ENCODE measurements around the gene USP37. TPM values are rescaled to one million over a fixed set of nuclear protein-coding genes. Genes with fewer than 3 reads are reported as not detected.

Gene USP37
- total RNA-seq, 2 experiments from 2014 or later = 30.2 to 32.7 TPM

DNA sequence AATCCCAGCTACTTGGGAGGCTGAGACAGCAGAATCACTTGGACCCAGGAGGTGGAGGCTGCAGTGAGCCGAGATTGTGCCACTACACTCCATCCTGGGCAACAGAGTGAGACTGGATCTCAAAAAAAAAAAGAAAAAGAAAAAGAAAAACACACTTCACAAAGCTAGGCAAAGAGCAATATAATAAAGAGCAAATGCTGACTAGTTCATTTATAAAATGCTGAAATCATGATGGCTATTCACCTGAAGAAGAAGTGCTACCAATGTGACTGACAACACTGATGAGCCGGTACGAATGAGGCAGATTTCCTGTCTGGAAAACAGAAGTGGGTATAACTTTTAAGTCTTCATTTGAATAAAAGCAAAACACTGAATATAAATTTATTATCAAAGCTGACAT lies 111.3 kb downstream of the USP37 start:
- DNase-seq = no peak
- Mint-ChIP-seq H3K4me3 (no peak overlapping the region), H3K27ac (no peak overlapping the region), H3K36me3 (ENCODE audit: low read depth) (peaks cover 66% of the 10 kb centered on the region), H3K27me3 (no peaks in the 10 kb centered on the region), H3K4me1 (no peaks in the 10 kb centered on the region), H3K9me3 (peaks cover 9% of the 10 kb centered on the region)
- ChIA-PET POLR2A (interaction anchor here (0.8 kb wide), 1 partner anchor 50 kb away, joined by 3 read pairs; no protein-coding TSS in a partner anchor), CTCF (no interaction called here)

DNA sequence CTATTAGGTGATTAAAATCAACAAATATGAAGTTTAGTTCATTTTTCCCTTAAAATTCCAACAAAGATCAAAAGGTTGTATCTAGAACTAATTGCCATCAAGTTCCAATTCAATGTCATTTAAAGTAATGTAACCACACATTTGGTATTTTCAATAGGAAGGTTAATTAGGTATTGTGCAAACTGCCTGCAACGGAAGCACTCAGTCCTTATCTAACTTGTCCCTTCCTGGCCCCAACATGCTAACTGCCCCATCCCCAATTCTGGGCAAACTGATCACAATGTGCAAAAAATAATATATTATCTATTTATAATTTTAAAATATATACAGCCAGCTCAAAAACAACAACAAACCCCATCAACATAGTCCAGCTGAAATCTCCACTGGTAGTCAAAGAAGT lies 116.1 kb downstream of the USP37 start:
- CTCF ChIA-PET = interaction anchor here (2.2 to 3.4 kb wide), 2 partner anchors 10 to 13 kb away, joined by 5 to 11 read pairs; no protein-coding TSS in a partner anchor
- H3K27ac Mint-ChIP-seq = no peak overlapping the region
- H3K4me1 Mint-ChIP-seq = peaks cover 9% of the 10 kb centered on the region

DNA sequence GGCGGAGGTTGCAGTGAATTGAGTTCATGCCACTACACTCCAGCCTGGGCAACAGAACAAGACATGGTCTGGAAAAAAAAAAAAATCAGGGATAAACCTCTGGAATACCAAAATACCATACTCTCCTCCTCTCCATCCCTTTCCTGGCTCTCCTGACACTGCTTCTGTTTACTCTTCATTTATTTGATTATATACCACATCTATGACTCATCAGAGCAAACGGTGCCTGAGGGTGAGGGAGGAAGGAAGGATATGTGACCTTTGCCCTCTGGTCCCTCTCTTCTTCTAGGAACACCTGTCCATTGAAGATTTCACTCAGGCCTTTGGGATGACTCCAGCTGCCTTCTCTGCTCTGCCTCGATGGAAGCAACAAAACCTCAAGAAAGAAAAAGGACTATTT lies 119.2 kb downstream of the USP37 start:
- Mint-ChIP-seq H3K4me1 (peaks cover 9% of the 10 kb centered on the region), H3K27me3 (no peaks in the 10 kb centered on the region), H3K36me3 (ENCODE audit: low read depth) (peaks cover 45% of the 10 kb centered on the region), H3K4me3 (no peak overlapping the region), H3K27ac (no peak overlapping the region), H3K9me3 (no peaks in the 10 kb centered on the region)
- DNase-seq = no peak
- ChIA-PET POLR2A (no interaction called here), CTCF (no interaction called here)

More for the DNA sequence above, 116.1 kb downstream of the USP37 start:
- Mint-ChIP-seq H3K27me3 (no peaks in the 10 kb centered on the region), H3K4me3 (no peak overlapping the region), H3K9me3 (peaks cover 9% of the 10 kb centered on the region), H3K36me3 (ENCODE audit: low read depth) (peaks cover 67% of the 10 kb centered on the region)
- DNase-seq = no peak
- POLR2A ChIA-PET = interaction anchor here (1.0 kb wide), 1 partner anchor 126 kb away, joined by 3 read pairs; no protein-coding TSS in a partner anchor

DNA sequence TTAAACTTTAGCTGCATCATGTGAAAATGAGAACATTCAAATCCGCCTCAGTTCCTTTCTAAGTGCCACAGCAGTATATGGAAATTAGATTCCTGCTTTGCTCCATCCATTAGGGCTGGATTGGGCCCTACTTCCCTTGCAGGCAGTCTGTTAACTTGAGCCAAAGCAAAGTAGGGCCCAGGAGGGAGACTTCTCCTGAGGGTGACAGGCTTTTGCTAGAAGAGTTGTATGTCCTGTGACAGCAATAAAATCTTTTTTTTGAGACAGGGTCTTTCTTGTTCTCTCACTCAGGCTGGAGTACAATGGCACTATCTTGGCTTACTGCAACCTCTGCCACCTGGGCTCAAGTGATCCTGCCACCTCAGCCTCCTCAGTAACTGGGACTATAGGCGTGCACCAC lies 121.1 kb downstream of the USP37 start:
- no peaks in the 10 kb centered on the region for H3K27me3 Mint-ChIP-seq
- no peak overlapping the region for H3K4me3 Mint-ChIP-seq
- H3K27ac Mint-ChIP-seq = no peak overlapping the region
- no peaks in the 10 kb centered on the region for H3K9me3 Mint-ChIP-seq
- ChIA-PET POLR2A (no interaction called here), CTCF (no interaction called here)
- DNase-seq = no peak
- H3K4me1 Mint-ChIP-seq = peaks cover 9% of the 10 kb centered on the region
- peaks cover 28% of the 10 kb centered on the region for H3K36me3 Mint-ChIP-seq (ENCODE audit: low read depth)

DNA sequence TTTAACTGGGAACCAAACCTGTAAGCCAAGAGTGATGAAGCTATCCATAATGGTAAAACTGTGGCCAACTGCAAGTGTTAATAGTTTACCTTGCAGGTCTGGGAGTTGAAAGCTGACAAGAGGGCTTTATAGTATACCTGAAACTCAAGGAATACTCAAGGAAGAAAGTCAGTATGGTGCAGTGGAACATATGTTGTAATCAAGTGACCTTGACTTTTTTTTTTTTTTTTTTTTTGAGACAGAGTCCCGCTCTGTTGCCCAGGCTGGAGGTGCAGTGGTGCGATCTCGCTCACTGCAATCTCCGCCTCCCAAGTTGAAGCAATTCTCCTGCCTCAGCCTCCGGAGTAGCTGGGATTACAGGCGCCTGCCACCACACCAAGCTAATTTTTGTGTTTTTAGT lies 121.6 kb downstream of the USP37 start:
- H3K9me3 Mint-ChIP-seq = no peaks in the 10 kb centered on the region
- H3K4me3 Mint-ChIP-seq = no peak overlapping the region
- ChIA-PET CTCF (interaction anchor here (0.5 kb wide), 1 partner anchor 34 kb away, joined by 4 read pairs; no protein-coding TSS in a partner anchor), POLR2A (no interaction called here)
- no peak for DNase-seq
- H3K27me3 Mint-ChIP-seq = no peaks in the 10 kb centered on the region
- H3K4me1 Mint-ChIP-seq = peaks cover 9% of the 10 kb centered on the region
- peaks cover 25% of the 10 kb centered on the region for H3K36me3 Mint-ChIP-seq (ENCODE audit: low read depth)
- H3K27ac Mint-ChIP-seq = no peak overlapping the region

DNA sequence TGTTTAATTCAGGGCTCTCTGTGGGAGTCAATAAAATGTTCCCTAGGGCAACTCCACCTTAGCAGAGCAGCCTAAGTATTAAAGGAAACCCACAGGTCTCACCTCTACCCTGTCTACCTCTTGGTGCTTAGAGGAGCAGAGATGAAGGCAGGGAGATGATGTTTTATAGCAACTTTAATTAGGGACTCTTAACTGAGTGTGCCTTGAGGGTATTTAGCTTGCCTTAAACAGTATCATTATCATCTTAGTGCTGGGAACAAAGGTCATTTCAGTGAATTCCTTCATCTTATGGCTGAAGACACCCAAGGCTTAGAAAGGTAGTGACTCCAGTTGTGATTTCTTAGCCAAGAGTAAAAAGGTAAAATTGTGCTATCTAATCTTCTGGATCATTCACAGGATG lies 122.5 kb downstream of the USP37 start:
- no peak overlapping the region for H3K4me3 Mint-ChIP-seq
- H3K9me3 Mint-ChIP-seq = no peaks in the 10 kb centered on the region
- H3K36me3 Mint-ChIP-seq (ENCODE audit: low read depth) = peaks cover 25% of the 10 kb centered on the region
- no peaks in the 10 kb centered on the region for H3K27me3 Mint-ChIP-seq
- H3K27ac Mint-ChIP-seq = no peak overlapping the region
- no peak for DNase-seq
- CTCF ChIA-PET = no interaction called here
- POLR2A ChIA-PET = no interaction called here
- peaks cover 9% of the 10 kb centered on the region for H3K4me1 Mint-ChIP-seq

DNA sequence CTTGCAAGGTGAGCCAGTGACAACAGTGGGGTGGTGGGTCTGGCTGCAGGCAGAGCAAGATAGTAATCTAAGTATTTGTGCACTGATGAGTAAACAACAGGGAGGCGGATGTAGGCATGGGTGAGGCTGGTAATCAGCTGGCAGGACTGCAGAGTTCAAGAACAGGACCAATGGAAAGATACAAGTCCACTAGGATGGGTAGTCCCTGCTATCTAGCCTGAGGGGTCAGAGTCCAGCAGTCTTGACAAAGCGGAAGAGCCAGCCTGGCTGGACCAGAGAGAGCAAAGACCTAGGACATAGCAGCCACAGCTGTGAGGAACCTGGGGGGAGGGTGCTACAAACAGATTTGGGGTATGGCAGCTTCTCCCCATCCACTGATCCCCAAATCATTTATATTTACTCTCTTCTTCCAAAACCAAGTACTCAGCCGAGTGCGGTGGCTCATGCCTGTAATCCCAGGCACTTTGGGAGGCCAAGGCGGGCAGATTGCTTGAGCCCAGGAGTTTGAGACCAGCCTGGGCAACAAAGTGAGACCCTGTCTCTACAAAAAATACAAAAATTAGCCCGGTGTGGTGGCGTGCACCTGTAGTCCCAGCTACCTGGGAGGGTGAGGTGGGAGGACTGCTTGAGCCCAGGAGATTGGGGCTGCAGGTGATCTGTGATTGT lies 123.3 kb downstream of the USP37 start:
- H3K4me1 Mint-ChIP-seq = peaks cover 10% of the 10 kb centered on the region
- H3K4me3 Mint-ChIP-seq = no peak overlapping the region
- peak overlapping the region; percentile 6 for H3K27ac Mint-ChIP-seq
- ChIA-PET CTCF (no interaction called here), POLR2A (no interaction called here)
- no peak for DNase-seq
- peaks cover 20% of the 10 kb centered on the region for H3K36me3 Mint-ChIP-seq (ENCODE audit: low read depth)
- H3K27me3 Mint-ChIP-seq = no peaks in the 10 kb centered on the region
- H3K9me3 Mint-ChIP-seq = no peaks in the 10 kb centered on the region

DNA sequence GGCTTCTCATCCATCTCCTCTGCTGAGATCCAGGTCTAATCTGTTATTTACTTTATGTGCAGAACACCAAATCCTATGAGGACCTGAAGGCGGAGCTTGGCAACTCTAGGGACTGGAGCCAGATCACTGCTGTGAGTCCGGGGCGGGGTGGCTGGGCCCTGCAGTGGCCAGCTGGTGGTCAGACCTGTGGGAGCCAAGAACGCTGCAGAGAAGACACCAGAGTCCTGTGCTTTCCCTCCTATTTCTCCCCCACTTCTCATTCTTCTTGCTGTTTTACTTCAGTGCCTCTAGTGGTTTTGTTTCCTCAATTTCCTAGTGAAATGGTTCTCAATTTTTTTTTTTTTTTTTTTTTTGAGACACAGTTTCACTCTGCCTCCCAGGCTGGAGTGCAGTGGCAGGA lies 129.6 kb downstream of the USP37 start:
- CTCF ChIA-PET = no interaction called here
- Mint-ChIP-seq H3K36me3 (ENCODE audit: low read depth) (no peaks in the 10 kb centered on the region), H3K4me3 (no peak overlapping the region), H3K27me3 (no peaks in the 10 kb centered on the region), H3K4me1 (peaks cover 1% of the 10 kb centered on the region), H3K27ac (no peak overlapping the region), H3K9me3 (no peaks in the 10 kb centered on the region)
- no peak for DNase-seq
- POLR2A ChIA-PET = no interaction called here

DNA sequence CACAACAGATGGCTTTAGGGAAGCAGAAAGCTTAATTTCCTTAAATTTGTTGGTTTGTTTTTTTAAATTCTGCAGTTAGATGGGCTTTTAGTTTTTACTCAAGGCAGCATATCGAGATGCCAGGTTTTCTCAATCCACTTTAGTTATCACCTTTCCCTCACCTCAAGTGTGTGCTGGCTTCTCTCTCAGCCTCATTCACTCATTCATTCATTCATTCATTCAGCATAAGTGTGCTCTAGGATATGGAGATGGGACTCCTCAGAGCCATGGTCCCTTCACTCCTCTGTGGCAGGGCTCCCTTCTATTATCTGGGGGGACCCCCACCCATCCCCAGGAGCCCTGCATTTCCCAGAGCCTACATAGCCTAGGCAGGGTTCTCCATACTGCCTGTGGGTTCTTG lies 130.2 kb downstream of the USP37 start:
- POLR2A ChIA-PET = no interaction called here
- DNase-seq = no peak
- Mint-ChIP-seq H3K27me3 (no peaks in the 10 kb centered on the region), H3K9me3 (no peaks in the 10 kb centered on the region), H3K27ac (no peak overlapping the region), H3K36me3 (ENCODE audit: low read depth) (no peaks in the 10 kb centered on the region), H3K4me1 (peaks cover 1% of the 10 kb centered on the region), H3K4me3 (no peak overlapping the region)
- CTCF ChIA-PET = no interaction called here

DNA sequence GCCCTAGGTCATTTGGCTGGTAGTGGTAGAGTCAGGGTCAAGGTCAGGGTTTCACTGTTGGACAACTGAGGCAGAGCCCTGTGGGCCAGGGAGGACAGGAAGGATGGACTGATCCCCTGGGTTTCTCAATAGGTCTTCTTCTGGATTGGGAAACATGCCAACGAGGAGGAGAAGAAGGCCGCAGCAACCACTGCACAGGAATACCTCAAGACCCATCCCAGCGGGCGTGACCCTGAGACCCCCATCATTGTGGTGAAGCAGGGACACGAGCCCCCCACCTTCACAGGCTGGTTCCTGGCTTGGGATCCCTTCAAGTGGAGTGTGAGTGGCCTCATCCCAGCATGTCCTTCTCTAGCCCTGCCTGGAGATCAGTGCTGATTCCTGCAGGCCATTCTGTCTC lies 131.2 kb downstream of the USP37 start:
- peaks cover 5% of the 10 kb centered on the region for H3K27me3 Mint-ChIP-seq
- no peaks in the 10 kb centered on the region for H3K9me3 Mint-ChIP-seq
- POLR2A ChIA-PET = no interaction called here
- peaks cover 5% of the 10 kb centered on the region for H3K4me1 Mint-ChIP-seq
- DNase-seq = no peak
- no peaks in the 10 kb centered on the region for H3K36me3 Mint-ChIP-seq (ENCODE audit: low read depth)
- no peak overlapping the region for H3K4me3 Mint-ChIP-seq
- CTCF ChIA-PET = no interaction called here
- no peak overlapping the region for H3K27ac Mint-ChIP-seq

DNA sequence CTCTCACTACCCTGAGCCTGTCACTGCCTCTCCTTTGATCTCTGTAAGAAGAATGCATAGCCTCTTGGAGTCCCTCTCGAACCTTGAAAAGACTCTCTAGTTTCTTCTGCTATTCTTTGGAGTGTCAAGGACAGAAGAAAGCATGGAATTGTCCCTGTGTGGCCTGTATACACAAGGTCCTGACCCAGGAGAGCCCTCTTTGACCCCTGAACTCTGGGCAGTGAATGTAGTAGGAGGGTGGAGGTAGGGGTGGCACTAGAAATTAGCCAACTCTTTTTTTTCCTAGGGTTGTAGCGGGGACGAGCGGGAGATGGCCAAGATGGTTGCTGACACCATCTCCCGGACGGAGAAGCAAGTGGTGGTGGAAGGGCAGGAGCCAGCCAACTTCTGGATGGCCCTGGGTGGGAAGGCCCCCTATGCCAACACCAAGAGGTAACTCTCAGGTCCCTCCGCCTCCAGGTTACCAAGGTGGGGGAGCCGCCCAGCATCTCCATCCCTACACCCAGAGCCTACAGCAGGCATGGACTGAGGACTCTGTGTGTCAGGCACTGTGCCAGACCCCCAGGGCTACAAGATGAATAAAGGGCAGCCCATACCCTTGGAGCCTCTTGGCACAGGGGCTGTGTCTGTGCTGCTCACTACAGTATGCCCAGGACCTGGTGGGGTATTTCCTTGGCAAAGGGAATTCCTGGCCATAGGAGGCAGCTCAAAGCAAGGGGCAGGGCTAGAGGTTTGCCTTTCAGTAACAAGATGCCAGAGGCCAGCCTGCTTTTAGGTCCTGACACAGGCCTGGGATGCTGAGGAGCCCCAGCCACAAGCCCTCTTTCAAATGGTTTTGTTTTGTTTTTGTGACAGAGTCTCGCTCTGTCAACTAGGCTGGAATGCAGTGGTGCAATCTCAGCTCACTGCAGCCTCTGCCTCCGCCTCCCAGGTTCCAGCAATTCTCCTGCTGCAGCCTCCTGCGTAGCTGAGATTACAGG lies 132.9 kb downstream of the USP37 start:
- no peak for DNase-seq
- H3K4me3 Mint-ChIP-seq = no peak overlapping the region
- no peak overlapping the region for H3K27ac Mint-ChIP-seq
- H3K9me3 Mint-ChIP-seq = no peaks in the 10 kb centered on the region
- ChIA-PET CTCF (no interaction called here), POLR2A (no interaction called here)
- peaks cover 7% of the 10 kb centered on the region for H3K4me1 Mint-ChIP-seq
- H3K27me3 Mint-ChIP-seq = peaks cover 5% of the 10 kb centered on the region
- no peaks in the 10 kb centered on the region for H3K36me3 Mint-ChIP-seq (ENCODE audit: low read depth)

DNA sequence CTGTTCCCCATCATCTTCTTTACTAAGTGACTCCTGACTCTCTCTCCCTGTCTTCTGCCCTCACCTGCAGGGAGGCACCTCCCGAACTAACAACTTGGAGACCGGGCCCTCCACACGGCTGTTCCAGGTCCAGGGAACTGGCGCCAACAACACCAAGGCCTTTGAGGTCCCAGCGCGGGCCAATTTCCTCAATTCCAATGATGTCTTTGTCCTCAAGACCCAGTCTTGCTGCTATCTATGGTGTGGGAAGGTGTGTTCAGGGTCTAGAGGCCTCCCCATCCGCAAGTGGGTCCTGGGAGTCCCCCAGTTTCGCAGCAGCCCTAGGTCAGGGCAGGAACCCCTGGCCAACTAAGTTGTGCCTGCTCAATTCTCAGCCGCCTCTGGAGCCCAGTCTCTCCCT lies 133.7 kb downstream of the USP37 start:
- DNase-seq = no peak
- Mint-ChIP-seq H3K27ac (no peak overlapping the region), H3K4me1 (peaks cover 13% of the 10 kb centered on the region), H3K9me3 (no peaks in the 10 kb centered on the region), H3K27me3 (peaks cover 5% of the 10 kb centered on the region), H3K36me3 (ENCODE audit: low read depth) (no peaks in the 10 kb centered on the region), H3K4me3 (no peak overlapping the region)
- POLR2A ChIA-PET = no interaction called here
- CTCF ChIA-PET = interaction anchor here (0.7 kb wide), 1 partner anchor 19 kb away, joined by 3 read pairs; no protein-coding TSS in a partner anchor

DNA sequence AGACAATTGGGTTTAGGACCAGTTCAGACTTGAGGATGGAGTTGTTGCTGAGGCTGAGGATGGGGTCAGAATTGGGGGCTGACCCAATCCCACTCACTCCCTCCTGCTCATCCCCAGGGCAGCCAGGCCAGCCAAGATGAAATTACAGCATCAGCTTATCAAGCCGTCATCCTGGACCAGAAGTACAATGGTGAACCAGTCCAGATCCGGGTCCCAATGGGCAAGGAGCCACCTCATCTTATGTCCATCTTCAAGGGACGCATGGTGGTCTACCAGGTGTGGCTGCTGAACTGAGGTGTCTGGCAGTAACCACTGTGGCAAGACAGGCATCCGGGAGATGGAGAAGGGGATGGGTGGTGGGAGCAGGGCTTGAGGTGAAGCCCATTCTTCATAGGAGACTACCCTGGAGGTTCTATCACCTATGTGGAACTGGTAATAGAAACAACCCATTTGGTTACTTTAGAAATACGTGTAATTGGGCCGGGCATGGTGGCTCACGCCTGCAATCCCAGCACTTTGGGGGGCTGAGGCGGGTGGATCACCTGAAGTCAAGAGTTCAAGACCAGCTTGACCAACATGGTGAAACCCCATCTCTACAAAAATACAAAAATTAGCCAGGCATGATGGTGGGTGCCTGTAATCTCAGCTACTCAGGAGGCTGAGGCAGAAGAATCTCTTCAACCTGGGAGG lies 135.3 kb downstream of the USP37 start:
- POLR2A ChIA-PET = interaction anchor here (1.6 kb wide), 1 partner anchor 26 kb away, joined by 5 read pairs; no protein-coding TSS in a partner anchor
- Mint-ChIP-seq H3K9me3 (no peaks in the 10 kb centered on the region), H3K27ac (no peak overlapping the region), H3K36me3 (ENCODE audit: low read depth) (no peaks in the 10 kb centered on the region), H3K4me3 (no peak overlapping the region), H3K4me1 (peaks cover 13% of the 10 kb centered on the region), H3K27me3 (peaks cover 5% of the 10 kb centered on the region)
- no peak for DNase-seq
- CTCF ChIA-PET = no interaction called here

All from activated CD4-positive, alpha-beta memory T cell treated with anti-CD3 and anti-CD28 coated beads, Interleukin-2, amount 10 ng/mL, durations not matched to agents 7 days and 5 days (primary cell).